NCI-H2196 (cell line): ENCODE data around the gene HSP90AB1.
A peak's percentile ranks its signal among the peaks of the same experiment; 100 is the strongest.

ENCODE experiments used
- DNase-seq: peaks from one replicate; lab custom pipeline; 2025; ENCODE audit not compliant: unreplicated experiment; lab: John Stamatoyannopoulos, UW

The HSP90AB1 gene

GRCh38 chr6:44235269-44235668, 11.6 kb upstream of the HSP90AB1 start:
- DNase-seq: no peak

GRCh38 chr6:44235891-44236516, 10.9 kb upstream of the HSP90AB1 start:
- no peak for DNase-seq

- peak; percentile 96 for DNase-seq
Measured at GRCh38 chr6:44237021-44237812, 9.7 kb upstream of the HSP90AB1 start.

GRCh38 chr6:44237813-44238433, 9.0 kb upstream of the HSP90AB1 start:
- peak; percentile 82 for DNase-seq

- DNase-seq: no peak
Measured at GRCh38 chr6:44238687-44239350, 8.1 kb upstream of the HSP90AB1 start.

- no peak for DNase-seq
Measured at GRCh38 chr6:44243345-44243744, 3.6 kb upstream of the HSP90AB1 start.

GRCh38 chr6:44245391-44245911, 1.4 kb upstream of the HSP90AB1 start:
- no peak for DNase-seq

- DNase-seq: peak; percentile 86
Measured at GRCh38 chr6:44245912-44246662, 814 bp upstream of the HSP90AB1 start.

- peak; percentile 33 for DNase-seq
Measured at GRCh38 chr6:44247338-44248302, 719 bp downstream of the HSP90AB1 start.

GRCh38 chr6:44248579-44248978, 1.7 kb downstream of the HSP90AB1 start:
- no peak for DNase-seq

- no peak for DNase-seq
Measured at GRCh38 chr6:44249082-44249748, 2.3 kb downstream of the HSP90AB1 start.

GRCh38 chr6:44250067-44250717, 3.3 kb downstream of the HSP90AB1 start:
- no peak for DNase-seq

GRCh38 chr6:44250718-44251123, 3.8 kb downstream of the HSP90AB1 start:
- DNase-seq: no peak

- no peak for DNase-seq
Measured at GRCh38 chr6:44251576-44252524, 4.9 kb downstream of the HSP90AB1 start.

- peak; percentile 42 for DNase-seq
Measured at GRCh38 chr6:44253307-44254101, 6.6 kb downstream of the HSP90AB1 start.
